Fibroblast of skin of scalp (primary cell): Measurements from ENCODE around the gene CAVIN1.
"Not testable (repeated sequence)": the region's sequence is repeated elsewhere in the genome, so short reads cannot be mapped to it uniquely, and the experiment has no call there.

Source experiments
- DNase-seq: peaks from one replicate; pipeline ENCODE4 v3.0.0-alpha.2; 2013

The CAVIN1 gene

DNA sequence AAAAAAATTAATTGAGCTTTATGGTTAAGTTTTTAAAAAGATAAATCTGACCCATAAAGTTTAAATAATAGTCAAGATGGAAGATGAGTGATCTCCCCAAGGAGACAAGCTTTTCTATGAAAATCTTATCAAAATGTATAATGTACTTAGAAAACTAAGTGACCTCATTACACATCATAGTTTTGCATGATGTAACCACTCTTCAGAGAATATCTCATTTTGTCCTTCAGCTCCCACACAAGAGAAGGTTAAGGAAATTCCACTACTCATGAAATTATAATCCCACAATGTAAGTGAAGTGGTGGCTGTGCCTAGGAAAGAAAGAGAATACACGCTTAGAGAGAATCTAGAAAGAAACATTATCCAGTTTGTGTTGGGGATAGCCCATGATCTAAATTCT lies 49.2 kb downstream of the CAVIN1 start:
- no peak for DNase-seq

DNA sequence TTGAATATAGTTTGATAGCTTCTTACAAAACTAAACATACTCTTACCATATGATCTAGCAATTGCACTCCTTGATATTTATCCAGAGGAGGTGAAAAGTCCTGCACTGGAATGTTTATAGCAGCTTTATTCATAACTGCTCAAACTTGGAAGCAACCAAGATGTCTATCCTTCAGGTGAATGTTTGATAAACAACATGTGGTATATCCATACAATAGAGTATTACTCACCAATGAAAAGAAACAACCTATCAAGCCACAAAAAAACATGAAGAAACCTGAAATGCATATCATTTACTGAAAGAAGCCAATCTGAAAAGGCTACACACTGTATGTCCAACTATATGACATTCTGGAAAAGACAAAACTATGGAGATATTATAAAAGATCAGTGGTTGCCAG lies 50.9 kb downstream of the CAVIN1 start:
- DNase-seq = no peak

DNA sequence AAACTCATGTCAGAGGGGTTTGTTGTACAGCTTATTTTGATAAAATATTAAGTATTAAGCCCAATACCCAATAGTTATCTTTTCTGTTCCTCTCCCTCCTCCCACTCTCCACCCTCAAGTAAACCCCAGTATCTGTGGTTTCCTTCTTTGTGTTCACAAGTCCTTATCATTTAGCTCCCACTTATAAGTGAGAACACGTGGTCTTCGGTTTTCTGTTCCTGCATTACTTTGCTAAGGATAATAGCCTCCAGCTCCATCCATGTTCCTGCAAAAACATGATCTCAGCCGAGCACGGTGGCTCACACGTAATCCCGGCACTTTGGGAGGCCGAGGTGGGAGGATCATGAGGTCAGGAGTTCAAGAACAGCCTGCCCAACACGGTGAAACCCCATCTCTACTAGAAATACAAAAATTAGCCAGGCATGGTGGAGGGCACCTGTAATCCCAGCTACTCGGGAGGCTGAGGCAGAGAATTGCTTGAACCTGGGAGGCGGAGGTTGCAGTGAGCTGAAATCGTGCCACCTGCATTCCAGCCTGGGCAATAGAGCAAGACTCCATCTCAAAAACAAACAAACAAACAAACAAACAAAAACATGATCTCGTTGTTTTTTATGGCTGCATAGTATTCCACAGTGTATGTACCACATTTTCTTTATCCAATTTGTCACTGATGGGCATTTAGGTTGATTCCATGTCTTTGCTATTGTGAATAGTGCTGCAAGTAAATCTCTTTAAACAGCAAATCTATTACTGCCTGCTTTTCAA lies 54.1 kb downstream of the CAVIN1 start:
- not testable (repeated sequence) for DNase-seq

DNA sequence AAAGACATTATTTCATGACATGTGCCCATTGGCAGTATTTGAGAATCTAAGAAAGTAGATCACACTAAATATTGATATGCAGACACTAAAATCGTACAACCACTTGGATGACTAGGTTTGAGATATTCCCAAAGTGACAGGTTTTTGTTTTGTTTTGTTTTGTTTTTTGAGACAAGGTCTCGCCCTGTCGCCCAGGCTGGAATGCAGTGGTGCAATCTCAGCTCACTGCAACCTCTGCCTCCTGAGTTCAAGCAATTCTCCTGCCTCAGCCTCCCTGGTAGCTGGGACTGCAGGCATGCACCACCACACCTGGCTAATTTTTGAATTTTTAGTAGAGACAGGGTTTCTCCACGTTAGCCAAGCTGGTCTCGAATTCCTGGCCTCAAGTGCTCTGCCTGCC lies 54.7 kb downstream of the CAVIN1 start:
- DNase-seq = not testable (repeated sequence)

DNA sequence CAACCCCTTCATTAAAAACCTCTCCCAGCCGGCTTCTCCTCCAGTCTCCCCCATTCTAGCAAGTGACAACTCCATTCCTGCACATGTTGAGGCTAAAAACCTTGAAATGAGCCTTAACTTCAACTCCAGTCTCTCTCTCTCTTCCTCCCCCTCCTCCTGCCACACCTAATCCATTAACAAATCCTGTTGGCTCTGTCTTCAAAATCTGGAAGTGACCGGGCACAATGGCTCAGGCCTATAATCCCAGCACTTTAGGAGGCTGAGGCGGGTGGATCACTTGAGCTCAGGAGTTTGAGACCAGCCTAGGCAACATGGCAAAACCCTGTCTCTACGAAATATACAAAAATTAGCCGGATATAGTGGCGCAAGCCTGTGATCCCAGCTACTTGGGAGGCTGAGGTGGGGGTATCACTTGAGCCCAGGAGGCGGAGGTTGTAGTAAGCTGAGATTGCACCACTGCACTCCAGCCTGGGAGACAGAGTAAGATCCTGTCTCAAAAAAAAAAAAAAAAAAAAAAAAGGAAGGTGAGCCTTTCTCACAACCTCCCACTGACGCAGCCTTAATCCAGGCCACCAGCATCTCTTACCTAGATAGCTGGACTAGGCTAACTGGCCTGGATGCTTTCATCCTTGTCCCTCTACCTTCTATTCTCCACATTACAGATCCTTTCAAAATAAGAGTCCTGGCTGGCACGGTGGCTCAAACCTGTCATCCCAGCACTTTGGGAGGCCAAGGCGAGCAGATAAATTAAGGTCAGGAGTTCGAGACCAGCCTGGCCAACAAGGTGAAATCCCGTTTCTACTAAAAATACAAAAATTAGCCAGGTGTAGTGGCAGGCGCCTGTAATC lies 56.7 kb downstream of the CAVIN1 start:
- DNase-seq = not testable (repeated sequence)

DNA sequence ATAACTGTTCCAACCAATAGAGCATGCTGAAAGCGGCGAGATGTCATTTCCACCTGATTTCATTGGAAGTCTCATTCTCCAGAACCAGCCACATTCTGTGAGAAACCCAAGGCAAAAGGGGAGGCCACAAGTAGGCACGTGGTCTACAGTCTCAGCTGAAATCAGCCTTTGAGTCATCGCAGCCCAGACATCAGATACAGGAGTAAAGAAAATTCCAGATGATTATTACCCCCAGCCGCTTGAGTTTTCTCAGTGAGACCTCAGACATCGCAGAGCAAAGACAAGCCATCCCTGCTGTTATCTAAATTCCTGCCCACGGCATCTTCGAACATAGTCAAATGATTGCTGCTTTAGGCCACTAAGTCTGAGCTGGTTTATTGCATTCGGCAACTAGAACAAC lies 57.9 kb downstream of the CAVIN1 start:
- peak; percentile 85 for DNase-seq

DNA sequence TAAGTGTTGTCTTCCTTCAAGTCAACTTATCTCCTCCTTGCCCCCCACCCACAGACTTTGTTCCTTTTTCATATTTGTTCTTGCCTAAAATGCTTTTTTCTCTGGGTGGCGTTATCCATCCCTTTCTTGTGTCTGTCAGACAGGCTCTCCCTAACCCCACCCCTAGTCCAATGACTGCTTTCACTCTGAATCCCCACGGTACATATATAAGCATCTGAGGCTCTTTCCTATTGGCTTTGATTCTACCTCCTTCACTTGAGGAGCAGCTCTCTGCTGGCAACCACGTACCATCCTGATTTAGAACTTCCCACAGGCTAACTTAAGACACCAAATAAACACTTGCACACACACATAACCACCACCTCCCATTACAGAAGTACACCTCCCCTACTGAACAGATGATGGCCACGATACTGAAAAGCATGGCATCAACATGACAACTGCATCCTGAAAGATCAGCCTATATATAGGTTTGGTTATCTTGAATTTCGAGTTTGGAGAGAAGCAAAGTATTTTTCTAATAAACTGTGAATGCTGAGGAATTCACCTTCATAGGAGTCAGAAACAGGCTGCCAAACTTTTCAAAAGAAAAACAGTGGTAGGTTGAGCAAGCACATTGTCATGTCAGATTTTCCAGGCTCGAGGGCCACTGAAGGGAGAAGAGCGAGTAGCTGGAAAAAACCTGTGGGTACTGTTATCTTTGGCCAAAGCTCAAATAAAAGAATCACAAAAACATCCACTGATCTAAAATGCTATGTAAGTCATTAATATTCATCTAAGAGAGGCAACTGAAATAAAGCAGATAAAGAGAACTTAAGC lies 59.1 kb downstream of the CAVIN1 start:
- peak; percentile 69 for DNase-seq

DNA sequence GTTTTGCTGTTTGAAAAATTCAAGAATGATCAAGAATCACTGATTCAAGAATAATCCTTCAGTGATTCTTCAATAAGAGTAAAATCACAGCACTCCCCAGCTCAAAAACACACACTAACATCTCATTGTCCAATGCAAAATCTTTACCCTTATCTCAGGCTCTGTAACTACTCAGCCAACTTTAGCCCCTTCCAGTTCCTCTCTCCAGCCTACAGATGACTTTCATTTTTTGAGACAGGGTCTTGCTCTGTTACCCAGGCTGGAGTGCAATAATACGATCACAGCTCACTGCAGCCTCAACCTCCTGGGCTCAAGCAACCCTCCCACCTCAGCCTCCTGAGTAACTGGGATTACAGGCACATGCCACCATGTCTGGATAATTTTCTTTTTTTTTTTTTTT lies 59.8 kb downstream of the CAVIN1 start:
- DNase-seq = no peak

DNA sequence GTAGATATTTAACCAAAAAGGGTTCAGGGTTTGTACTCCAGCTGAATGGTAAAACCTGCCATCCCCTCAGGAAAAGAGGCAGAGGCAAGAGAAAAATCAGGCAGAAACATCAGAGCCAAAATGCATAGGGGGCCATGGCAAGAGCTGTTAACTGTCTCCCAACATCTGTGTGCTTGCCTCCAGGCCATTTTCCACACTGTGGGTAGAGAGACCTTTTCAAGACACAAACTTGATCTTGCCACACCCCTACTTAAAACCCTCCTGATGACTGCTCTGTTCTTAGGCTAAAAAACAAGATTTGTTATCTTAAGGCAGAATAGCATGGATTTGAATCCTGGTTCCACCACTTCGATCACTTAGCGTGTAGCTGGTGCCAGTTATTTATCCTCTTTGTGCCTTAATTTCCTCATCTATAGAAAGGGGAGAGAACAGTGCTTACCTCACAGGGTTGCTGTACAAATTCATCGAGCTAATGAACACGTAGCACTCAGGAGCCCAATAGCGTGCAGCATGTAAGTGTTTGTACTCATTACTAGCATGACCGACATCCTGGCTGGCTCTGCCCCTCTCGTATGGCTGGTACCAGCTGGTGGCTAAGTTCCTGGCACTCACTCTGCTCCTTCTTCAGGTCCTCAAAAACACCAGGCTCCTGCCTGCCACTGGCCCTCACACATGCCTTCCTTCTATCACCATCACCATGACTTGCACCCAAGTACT lies 60.7 kb downstream of the CAVIN1 start:
- DNase-seq = no peak

DNA sequence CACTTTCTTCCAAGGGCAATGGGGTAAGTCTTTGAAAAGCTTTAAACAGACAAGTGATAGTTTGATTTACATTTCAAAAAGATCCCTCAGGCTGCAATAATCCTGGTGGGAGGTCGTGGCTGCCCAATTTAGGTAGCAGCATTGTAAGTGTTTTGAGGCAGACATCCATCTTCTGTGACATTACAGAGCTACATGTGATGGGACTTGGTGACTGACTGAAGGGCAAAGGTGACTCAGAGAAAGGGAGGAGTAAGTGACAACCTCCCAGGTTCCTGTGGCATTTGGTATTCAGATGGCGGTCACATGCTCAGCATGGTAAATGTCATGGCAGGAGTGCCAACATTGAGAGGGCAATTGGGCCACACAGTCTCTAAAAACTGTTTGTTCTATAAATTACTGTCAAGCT lies 61.3 kb downstream of the CAVIN1 start:
- no peak for DNase-seq

DNA sequence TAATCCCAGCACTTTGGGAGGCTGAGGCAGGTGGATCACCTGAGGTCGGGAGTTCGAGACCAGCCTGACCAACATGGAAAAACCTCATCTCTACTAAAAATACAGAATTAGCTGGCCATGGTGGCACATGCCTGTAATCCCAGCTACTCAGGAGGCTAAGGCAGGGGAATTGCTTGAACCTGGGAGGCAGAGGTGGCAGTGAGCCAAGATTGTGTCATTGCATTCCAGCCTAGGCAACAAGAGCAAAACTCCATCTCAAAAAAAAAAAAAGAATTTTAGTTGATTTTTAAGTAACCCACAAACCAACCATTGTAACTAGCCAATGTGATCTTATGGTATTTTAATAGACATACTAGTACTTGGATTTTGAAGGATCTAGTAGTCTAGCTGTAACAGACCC lies 62.7 kb downstream of the CAVIN1 start:
- peak; percentile 69 for DNase-seq

DNA sequence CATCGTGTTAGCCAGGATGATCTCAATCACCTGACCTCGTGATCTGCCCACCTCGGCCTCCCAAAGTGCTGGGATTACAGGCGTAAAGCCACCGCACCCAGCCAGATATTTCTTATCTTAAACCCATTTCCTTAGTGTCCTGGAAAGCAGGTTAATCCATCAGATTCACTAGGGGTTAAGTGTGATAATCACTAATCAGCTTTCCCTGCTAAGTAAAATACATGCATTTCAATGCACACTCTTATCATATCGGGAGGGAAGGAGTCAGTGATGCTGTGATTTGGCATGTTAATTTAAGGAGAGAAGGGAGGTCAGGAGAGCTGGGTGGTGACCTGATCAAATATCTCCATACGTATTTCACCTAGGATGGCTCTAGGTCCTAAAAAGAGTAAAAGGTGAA lies 63.9 kb downstream of the CAVIN1 start:
- DNase-seq = no peak

DNA sequence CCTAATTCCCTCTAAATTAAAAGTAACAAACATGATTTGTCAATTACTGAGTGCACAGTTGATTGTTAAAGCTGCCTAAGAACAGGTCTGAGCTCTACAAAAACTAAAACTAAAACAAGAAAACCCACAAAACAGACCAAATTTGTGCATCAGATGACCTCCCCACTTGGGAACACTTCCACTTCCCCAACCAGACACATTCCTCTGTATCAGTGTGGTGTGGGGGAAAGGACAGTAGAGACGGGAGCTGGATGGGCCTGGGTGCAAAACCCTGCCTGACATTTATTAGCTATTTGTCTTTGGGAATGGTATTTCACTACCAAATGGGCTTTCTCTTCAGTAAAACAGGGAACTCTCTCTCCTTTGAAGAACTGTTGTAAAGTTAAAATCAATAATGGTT lies 64.6 kb downstream of the CAVIN1 start:
- no peak for DNase-seq

DNA sequence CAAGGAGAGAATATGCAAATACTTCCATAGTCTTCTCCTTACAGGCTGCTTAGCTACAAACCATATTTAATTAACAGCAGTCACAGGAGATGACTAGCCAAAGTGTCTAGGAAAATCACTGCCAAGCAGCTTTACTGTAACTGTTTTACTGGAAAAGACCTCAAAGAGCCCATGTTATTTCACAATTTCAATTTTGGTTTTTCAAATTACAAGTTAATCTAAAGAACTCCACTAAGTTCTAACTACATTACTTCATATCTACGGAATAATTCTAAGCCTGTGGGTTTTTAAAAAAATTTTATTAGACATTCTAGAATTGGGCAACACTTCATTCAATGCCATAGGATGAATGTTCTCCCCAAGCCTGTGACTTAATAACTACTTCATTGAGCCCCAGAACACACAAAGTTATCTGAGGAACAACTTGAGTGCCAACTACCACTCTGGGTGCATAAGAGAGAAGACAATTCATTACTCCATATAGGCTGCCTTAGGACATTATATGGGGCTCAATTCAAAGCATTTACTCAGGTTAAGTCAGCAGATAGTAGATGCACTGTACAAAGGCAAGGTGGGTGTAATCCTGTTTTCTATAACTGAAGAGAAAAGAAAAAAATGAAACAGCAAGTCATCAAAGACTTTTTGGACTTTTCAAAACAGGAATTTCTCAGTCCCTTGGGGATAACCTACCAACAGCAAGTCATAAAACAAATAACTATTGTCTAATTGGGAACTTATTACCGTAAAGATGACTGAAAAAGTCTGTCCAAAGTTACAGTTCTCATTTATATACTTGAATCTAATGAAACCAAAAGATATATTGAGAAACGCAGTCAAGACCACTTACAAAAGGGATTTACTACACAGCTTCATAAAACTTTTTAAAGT lies 67.9 kb downstream of the CAVIN1 start:
- peak; percentile 52 for DNase-seq
